Stimulated activated CD4-positive, alpha-beta T cell treated with anti-CD3 and anti-CD28 coated beads, TNF-alpha, amount 100 ng/mL, for 24 hours (primary cell): Measurements from ENCODE around the gene LRCOL1.

ENCODE experiments used
- DNase-seq, 3 experiments: peaks; one replicate each; pipeline ENCODE4 v3.0.0-alpha.2; 2020; ENCODE audit warnings: low read depth in 3 of 3

Gene LRCOL1

GRCh38 chr12:132635076-132635955, 24.9 kb upstream of the LRCOL1 start:
- no peak for DNase-seq

GRCh38 chr12:132634411-132634990, 24.1 kb upstream of the LRCOL1 start:
- DNase-seq, result no peak

GRCh38 chr12:132633901-132634300, 23.5 kb upstream of the LRCOL1 start:
- DNase-seq, result no peak

GRCh38 chr12:132633398-132633797, 23.0 kb upstream of the LRCOL1 start:
- no peak for DNase-seq

GRCh38 chr12:132632521-132633228, 22.3 kb upstream of the LRCOL1 start:
- DNase-seq, result no peak

GRCh38 chr12:132631666-132632065, 21.3 kb upstream of the LRCOL1 start:
- DNase-seq, result no peak

GRCh38 chr12:132630672-132631071, 20.3 kb upstream of the LRCOL1 start:
- no peak for DNase-seq

GRCh38 chr12:132629330-132629729, 18.9 kb upstream of the LRCOL1 start:
- no peak for DNase-seq

GRCh38 chr12:132625731-132626430, 15.5 kb upstream of the LRCOL1 start:
- DNase-seq, result no peak

- DNase-seq, result no peak
Measured at GRCh38 chr12:132624910-132625630, 14.7 kb upstream of the LRCOL1 start.

GRCh38 chr12:132624186-132624855, 13.9 kb upstream of the LRCOL1 start:
- no peak for DNase-seq

GRCh38 chr12:132623072-132623869, 12.9 kb upstream of the LRCOL1 start:
- no peak for DNase-seq

GRCh38 chr12:132622437-132623071, 12.2 kb upstream of the LRCOL1 start:
- DNase-seq, result no peak

GRCh38 chr12:132621657-132622435, 11.5 kb upstream of the LRCOL1 start:
- DNase-seq, result no peak

- DNase-seq, result no peak
Measured at GRCh38 chr12:132620899-132621656, 10.7 kb upstream of the LRCOL1 start.

- DNase-seq, result no peak
Measured at GRCh38 chr12:132620113-132620898, 9.9 kb upstream of the LRCOL1 start.
